ENCODE data around the gene GINS1.

GRCh38 chr20:25493748-25494505, 86.5 kb downstream of the GINS1 start:
- TF ChIP-seq, protein P1, sequence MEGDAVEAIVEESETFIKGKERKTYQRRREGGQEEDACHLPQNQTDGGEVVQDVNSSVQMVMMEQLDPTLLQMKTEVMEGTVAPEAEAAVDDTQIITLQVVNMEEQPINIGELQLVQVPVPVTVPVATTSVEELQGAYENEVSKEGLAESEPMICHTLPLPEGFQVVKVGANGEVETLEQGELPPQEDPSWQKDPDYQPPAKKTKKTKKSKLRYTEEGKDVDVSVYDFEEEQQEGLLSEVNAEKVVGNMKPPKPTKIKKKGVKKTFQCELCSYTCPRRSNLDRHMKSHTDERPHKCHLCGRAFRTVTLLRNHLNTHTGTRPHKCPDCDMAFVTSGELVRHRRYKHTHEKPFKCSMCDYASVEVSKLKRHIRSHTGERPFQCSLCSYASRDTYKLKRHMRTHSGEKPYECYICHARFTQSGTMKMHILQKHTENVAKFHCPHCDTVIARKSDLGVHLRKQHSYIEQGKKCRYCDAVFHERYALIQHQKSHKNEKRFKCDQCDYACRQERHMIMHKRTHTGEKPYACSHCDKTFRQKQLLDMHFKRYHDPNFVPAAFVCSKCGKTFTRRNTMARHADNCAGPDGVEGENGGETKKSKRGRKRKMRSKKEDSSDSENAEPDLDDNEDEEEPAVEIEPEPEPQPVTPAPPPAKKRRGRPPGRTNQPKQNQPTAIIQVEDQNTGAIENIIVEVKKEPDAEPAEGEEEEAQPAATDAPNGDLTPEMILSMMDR (IDR thresholded peaks at IDR 0.05), result no peak
- TF ChIP-seq POLR2A (IDR thresholded peaks at IDR 0.05), result no peak
